ENCODE measurements around the gene ANXA5.

Gene ANXA5

DNA sequence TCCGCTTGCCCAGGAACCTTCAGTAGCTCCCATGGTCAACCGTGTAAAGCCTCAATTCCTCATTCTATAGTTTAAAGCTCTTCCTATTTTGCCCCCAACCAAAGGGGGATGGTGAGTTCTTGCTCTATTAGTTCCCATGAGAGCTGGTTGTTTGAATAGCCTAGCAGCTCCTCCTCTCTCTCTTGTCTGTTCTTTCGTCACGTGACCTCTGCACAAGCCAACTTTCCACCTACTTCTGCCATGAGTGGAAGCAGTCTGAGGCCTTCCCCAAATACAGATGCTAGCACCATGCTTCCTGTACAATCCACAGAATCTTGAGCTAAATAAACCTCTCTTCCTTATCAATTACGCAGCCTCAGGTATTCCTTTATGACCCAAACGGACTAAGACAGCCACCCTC is 42.8 kb downstream of the ANXA5 start:
- ATAC-seq (no peak), DNase-seq (ENCODE audit: low spot score in 2 of 2) (no peak)
- Mint-ChIP-seq H3K36me3 (no peaks in the 10 kb centered on the region), H3K27ac (no peak overlapping the region), H3K4me3 (no peak overlapping the region), H3K9me3 (no peaks in the 10 kb centered on the region), H3K4me1 (no peaks in the 10 kb centered on the region)

DNA sequence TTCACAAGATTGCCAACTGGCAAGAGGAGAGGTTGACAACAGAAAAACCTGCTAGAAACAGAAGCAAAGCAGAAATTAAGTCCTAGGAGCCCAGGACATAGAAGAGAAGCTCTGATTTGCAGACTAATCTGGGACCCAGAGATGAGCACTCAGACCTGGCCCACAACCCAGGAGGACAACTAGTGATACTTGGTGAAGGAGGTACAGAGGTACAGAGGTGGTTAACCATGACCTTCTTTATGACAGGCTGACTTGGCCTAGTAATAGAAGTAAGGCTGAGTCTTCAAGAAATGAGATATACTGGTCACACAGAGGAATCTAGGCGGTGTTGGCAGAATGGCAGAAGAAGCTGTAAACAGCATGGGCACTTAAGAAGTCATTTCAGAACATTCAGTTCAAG is 43.6 kb downstream of the ANXA5 start:
- H3K27ac Mint-ChIP-seq = peak overlapping the region; percentile 4
- H3K4me3 Mint-ChIP-seq = no peak overlapping the region
- H3K36me3 Mint-ChIP-seq = no peaks in the 10 kb centered on the region
- ATAC-seq (peak; percentile 69), DNase-seq (ENCODE audit: low spot score in 2 of 2) (no peak)
- H3K9me3 Mint-ChIP-seq = no peaks in the 10 kb centered on the region
- H3K4me1 Mint-ChIP-seq = no peaks in the 10 kb centered on the region

DNA sequence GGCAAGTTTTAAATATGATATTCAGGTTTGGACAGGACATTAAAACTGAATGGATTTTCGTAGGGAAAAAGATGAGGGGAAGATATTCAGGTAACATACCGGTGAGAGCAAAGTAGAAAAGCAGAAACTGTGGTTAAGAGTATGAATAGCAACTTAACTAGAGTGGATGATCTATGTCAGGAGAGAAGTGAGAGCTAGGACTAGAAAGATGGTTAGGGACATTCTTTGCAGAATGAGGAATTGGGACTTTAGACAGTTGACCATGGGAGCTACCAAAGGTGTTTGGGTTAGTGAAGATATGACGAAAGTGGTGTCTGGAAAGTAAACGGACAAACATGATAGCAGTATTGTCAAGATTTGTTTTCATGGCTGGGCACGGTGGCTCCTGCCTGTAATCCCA is 45.2 kb downstream of the ANXA5 start:
- H3K4me1 Mint-ChIP-seq = no peaks in the 10 kb centered on the region
- no peaks in the 10 kb centered on the region for H3K36me3 Mint-ChIP-seq
- ATAC-seq (no peak), DNase-seq (ENCODE audit: low spot score in 2 of 2) (no peak)
- H3K27ac Mint-ChIP-seq = no peak overlapping the region
- H3K4me3 Mint-ChIP-seq = no peak overlapping the region
- no peaks in the 10 kb centered on the region for H3K9me3 Mint-ChIP-seq

DNA sequence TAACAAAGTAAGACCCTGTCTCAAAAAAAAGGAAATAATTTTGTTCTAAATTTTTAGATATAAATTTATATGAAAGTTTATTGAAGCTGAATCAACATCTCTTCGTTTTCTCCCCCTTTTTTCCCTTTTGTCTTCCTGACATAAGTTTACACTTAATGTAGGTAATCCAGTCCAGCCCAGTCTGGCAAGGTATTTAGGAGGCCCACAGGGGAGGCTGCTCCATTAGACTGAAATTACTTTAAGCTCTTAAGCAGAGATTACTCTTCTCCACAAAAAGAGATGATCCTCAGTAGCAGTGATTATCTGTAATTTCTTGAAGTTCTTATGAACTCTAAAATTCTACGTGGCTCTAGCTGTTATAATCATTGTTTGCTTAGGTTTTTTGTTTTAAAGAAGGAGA is 46.0 kb downstream of the ANXA5 start:
- H3K4me1 Mint-ChIP-seq = no peaks in the 10 kb centered on the region
- H3K4me3 Mint-ChIP-seq = no peak overlapping the region
- H3K9me3 Mint-ChIP-seq = no peaks in the 10 kb centered on the region
- H3K27ac Mint-ChIP-seq = no peak overlapping the region
- H3K36me3 Mint-ChIP-seq = no peaks in the 10 kb centered on the region
- DNase-seq (ENCODE audit: low spot score in 2 of 2) = no peak
- ATAC-seq = no peak

DNA sequence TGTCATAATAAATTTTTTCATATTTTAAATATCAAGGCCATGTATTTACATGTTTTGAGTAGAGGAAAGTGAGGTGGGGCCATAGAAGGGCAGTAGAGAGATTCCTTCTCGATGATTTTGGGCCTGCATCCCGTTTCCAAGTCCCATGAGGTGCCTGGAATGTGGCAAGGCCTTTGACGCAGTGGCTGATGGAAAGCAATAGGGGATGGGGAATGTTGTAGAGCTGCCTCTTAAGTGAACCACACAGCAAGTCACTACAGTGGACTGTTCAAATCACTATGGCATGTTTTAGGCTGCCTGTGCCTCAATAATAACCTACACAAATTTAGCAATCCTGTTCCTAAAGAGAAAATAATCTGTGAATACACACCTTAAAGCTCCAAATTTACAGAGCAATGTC is 48.3 kb downstream of the ANXA5 start:
- Mint-ChIP-seq H3K4me3 (no peak overlapping the region), H3K9me3 (no peaks in the 10 kb centered on the region), H3K4me1 (no peaks in the 10 kb centered on the region), H3K36me3 (no peaks in the 10 kb centered on the region), H3K27ac (no peak overlapping the region)
- DNase-seq (ENCODE audit: low spot score in 2 of 2) (no peak), ATAC-seq (no peak)

DNA sequence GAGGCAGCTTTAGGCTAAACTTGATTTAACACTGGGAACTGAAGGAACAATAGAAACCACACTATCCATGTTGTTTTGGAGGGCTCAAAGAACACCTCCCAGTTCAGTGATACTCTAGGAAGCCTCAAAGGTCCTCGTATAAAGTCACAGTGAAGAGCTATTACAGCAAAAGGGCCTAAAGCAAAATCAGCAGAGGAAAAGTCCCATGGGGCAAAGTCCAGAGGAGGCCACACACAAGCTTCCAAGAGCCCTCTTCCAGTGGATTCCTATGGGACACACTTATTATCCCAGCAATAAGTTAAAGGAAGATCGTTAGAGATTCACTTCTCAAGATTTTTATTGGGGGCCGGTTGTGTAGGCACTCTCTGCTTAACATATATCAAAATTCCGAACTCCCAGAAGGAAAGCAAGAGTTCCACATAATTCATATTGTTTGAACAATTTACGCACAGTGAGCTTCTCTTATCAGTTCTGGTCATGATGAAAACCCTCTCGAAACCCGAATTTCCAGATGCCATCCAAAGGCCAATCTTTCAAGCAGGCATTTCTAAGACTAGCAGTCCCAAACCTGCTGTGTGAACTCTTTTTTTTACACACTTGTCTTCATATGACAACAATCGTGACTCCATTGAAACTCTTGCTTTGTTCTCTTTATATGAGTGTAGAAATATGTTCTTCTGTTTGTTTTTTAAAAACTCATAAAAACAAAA is 53.7 kb downstream of the ANXA5 start:
- Mint-ChIP-seq H3K9me3 (no peaks in the 10 kb centered on the region), H3K4me3 (no peak overlapping the region), H3K27ac (no peak overlapping the region), H3K36me3 (no peaks in the 10 kb centered on the region), H3K4me1 (no peaks in the 10 kb centered on the region)
- DNase-seq (ENCODE audit: low spot score in 2 of 2) (no peak), ATAC-seq (no peak)

DNA sequence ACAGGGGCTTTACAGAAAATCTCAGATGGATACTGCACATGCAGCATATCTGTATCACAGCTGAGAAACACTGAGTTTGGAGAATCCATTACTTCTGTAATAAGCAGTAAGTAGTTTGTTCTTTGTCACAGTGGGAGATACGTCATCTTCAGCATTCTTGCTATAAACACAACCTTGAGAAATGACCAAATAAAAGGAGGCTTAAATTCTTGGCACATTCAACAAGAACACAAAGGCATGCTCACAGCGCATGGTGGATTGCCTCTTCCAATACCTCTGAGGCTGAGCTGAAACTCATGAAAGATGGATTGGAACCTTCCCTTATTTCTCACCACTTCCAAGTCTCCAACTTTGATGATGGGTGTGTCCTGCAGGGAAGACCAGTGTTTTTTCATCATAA is 54.5 kb downstream of the ANXA5 start:
- no peak overlapping the region for H3K27ac Mint-ChIP-seq
- H3K9me3 Mint-ChIP-seq = no peaks in the 10 kb centered on the region
- H3K4me1 Mint-ChIP-seq = no peaks in the 10 kb centered on the region
- DNase-seq (ENCODE audit: low spot score in 2 of 2) (no peak), ATAC-seq (no peak)
- no peak overlapping the region for H3K4me3 Mint-ChIP-seq
- no peaks in the 10 kb centered on the region for H3K36me3 Mint-ChIP-seq

DNA sequence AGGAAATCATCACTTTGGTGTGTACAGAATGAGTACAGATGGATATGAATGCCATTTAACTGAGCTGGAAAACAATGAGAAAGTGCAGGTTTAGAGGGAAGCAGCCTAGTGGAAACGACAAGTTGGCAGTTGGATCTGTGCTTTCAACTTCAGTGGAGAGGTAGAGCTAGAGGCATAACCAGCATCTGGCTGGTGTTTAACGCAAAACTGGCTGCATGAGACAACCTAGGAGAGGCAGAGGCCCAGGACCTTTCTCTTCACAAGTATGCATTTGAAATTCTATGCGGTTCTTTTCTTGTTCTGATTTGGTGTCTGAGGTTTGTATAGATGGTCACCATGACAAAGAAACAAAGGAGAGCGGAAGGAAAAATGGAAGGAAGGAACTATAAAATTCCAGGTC is 63.1 kb downstream of the ANXA5 start:
- no peaks in the 10 kb centered on the region for H3K9me3 Mint-ChIP-seq
- H3K36me3 Mint-ChIP-seq = no peaks in the 10 kb centered on the region
- ATAC-seq (no peak), DNase-seq (ENCODE audit: low spot score in 2 of 2) (no peak)
- no peak overlapping the region for H3K4me3 Mint-ChIP-seq
- H3K27ac Mint-ChIP-seq = no peak overlapping the region
- H3K4me1 Mint-ChIP-seq = no peaks in the 10 kb centered on the region

DNA sequence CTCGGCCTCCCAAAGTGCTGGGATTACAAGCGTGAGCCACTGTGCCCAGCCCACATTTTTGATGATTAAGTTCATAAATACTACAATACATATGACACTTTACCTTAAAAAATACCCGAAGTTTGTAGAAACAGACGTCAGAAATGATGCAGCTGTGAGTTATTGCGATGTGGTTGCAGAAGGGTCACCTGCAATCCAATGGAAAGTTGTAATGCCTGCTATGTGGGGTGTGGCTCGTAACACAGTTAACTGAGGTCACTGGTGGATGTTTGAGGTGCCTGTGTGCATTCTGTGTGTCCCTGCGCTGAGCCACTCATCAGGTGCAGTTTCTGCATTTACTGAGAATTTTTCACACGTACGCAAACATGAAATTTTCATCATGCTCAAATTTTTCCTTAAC is 64.1 kb downstream of the ANXA5 start:
- DNase-seq (ENCODE audit: low spot score in 2 of 2) (no peak), ATAC-seq (no peak)
- no peaks in the 10 kb centered on the region for H3K4me1 Mint-ChIP-seq
- no peaks in the 10 kb centered on the region for H3K9me3 Mint-ChIP-seq
- no peaks in the 10 kb centered on the region for H3K36me3 Mint-ChIP-seq
- no peak overlapping the region for H3K4me3 Mint-ChIP-seq
- no peak overlapping the region for H3K27ac Mint-ChIP-seq
